NOMO-1 (cell line): ENCODE measurements around the gene ATG13.
"Not testable (repeated sequence)": the region's sequence is repeated elsewhere in the genome, so short reads cannot be mapped to it uniquely, and the experiment has no call there.

Experiments used
- DNase-seq, 2 experiments: peaks; one replicate each; lab custom pipeline; 2025; ENCODE audit not compliant: unreplicated experiment in 2 of 2; lab: John Stamatoyannopoulos, UW

Gene ATG13

GRCh38 chr11:46694072-46694471 lies 76.7 kb downstream of the ATG13 start:
- DNase-seq = no peak

DNA sequence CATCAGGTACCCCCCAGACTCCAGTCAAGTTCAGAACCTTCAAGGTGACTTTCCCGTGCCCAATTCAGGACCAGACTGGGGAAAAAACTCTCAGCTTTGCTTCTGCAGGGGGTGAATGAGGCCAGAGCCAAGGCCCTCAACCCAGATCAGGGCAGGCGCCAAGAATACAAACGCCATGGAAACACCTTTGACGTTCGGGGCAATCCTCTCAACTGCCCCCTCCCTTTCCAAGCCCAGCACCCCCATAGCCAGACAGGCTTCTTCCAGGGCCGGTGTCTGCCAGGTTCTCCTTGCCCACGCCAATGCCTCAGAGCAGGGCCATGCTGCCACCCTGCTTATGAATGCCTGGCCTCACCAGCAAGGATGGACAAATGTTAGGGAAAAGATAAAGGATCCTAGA lies 77.3 kb downstream of the ATG13 start:
- DNase-seq = no peak

DNA sequence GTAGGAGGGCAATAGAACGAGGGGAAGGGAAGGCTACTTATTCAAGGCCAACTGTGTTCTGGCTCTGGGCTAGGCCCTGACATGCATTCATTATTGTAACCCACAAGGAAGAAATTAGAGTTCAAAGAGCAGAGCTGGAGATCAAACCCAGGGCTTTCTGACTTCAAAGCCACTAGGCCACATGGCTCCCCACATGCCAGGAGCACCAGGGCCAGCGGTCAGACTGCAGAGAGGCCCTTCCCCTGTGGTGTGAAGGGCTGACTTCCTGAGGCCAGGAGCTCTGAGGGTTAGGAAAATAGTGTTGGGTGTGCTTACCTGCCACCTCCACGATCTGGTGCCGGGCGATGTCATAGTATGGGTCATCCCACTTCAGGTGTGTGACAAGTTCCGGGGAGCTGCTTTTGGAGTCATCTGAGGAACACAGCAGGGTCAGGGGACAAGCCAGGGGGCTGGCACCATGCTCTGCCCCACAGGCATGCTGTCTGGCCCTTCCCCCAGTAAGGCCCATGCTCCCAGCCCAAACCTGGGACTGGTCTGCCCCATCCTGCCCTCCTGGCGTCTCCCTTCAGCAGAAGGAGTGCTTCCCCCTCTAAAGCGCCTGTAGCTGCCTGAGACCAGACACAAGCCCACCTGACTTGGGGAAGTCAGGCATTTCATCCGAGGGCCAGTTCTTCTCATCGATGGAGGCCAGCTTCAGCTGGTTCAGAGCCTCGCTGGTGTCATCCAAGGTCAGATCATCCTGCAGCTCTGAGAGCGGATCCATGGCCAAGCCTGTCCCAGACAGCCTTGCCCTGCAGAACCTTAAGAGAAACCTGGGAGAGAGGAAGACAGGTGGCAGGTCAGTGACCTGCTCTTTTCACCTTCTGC lies 78.2 kb downstream of the ATG13 start:
- no peak for DNase-seq

DNA sequence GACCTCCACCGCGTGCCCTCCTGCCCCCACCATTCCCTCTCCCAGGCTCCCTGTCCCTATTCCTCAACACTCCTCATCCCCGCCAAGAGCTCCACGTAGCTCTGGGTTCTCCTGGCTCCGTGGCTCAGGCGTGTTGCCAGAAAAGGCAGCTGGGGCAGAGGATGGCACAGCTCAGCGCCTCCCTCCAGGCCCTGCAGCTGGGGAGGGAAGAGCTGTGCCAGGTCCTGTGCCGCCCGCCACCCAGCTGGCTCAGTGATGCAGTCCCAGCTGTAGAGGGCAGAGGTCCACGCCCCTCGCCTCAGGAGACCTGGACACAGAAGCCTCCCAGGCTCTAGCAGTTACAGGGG lies 78.8 kb downstream of the ATG13 start:
- DNase-seq = no peak

- DNase-seq = no peak
These were observed 80.0 kb downstream of the ATG13 start for GRCh38 chr11:46697303-46697702.

- DNase-seq = no peak
These were observed 80.4 kb downstream of the ATG13 start for GRCh38 chr11:46697723-46698122.

- DNase-seq = no peak
These were observed 81.2 kb downstream of the ATG13 start for GRCh38 chr11:46698597-46698996.

- DNase-seq = peak; percentile 99
These were observed 83.1 kb downstream of the ATG13 start, which contains the start of the genes ARHGAP1 and ZNF408 for GRCh38 chr11:46700241-46701077. Gene ARHGAP1, minus strand, starts transcription at chr11:46700619. Its CDS starts 4,512 bp downstream, at chr11:46696107. Gene ZNF408, plus strand, starts transcription at chr11:46701031. Its CDS starts 17 bp downstream, at chr11:46701048.

GRCh38 chr11:46701078-46701654 lies 83.8 kb downstream of the ATG13 start:
- no peak for DNase-seq

DNA sequence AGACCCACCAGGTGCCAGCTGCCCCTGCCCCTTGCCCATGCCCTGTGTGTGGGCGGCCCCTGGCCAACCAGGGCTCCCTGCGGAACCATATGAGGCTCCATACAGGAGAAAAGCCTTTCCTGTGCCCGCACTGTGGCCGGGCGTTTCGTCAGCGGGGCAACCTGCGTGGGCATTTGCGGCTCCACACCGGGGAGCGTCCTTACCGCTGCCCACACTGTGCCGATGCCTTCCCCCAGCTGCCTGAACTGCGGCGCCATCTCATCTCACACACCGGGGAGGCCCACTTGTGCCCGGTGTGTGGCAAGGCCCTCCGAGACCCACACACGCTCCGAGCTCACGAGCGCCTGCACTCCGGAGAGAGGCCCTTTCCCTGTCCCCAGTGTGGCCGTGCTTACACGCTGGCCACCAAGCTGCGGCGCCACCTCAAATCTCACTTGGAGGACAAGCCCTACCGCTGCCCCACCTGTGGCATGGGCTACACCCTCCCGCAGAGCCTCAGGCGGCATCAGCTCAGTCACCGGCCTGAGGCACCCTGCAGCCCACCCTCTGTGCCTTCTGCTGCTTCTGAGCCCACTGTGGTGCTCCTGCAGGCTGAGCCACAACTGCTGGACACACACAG lies 87.8 kb downstream of the ATG13 start:
- no peak for DNase-seq

DNA sequence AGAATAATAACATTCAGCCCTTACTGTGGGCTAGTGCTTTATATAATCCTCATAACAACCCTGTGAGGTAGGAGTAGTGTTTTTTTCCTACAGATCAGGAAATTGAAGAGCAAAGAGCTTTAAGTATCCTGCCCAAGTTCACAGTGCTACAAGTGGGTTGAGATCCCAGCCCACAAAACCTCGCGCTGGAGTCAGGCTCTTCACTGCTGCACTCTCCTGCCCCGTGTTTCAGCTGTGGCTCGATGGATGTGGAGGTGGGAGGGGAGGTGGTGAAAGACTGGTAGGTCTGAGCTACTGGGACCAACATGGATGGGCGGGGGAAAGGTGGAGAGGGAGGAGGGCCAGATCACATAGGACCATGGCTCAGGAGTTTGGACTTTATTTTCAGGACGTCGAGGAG lies 89.5 kb downstream of the ATG13 start:
- DNase-seq = no peak

DNA sequence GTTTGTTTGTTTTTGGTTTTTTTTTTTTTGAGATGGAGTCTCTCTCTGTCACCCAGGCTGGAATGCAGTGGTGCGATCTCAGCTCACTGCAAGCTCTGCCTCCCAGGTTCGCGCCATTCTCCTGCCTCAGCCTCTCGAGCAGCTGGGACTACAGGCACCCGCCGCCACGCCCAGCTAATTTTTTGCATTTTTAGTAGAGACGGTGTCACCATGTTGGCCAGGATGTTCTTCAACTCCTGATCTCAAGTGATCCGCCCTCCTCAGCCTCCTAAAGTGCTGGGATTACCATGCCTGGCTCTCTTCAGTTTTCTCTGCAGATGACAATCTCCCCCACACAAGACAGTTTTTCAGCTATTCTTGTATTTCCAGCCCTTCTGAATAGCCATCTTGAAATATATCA lies 92.0 kb downstream of the ATG13 start:
- not testable (repeated sequence) for DNase-seq

GRCh38 chr11:46710821-46711269 lies 93.5 kb downstream of the ATG13 start:
- no peak for DNase-seq

- DNase-seq = no peak
These were observed 94.0 kb downstream of the ATG13 start for GRCh38 chr11:46711303-46711702.

GRCh38 chr11:46712874-46713576 lies 95.7 kb downstream of the ATG13 start:
- no peak for DNase-seq

GRCh38 chr11:46717825-46718154 lies 100.4 kb downstream of the ATG13 start:
- DNase-seq = not testable (repeated sequence)

GRCh38 chr11:46718155-46719019 lies 101.0 kb downstream of the ATG13 start:
- DNase-seq = no peak

DNA sequence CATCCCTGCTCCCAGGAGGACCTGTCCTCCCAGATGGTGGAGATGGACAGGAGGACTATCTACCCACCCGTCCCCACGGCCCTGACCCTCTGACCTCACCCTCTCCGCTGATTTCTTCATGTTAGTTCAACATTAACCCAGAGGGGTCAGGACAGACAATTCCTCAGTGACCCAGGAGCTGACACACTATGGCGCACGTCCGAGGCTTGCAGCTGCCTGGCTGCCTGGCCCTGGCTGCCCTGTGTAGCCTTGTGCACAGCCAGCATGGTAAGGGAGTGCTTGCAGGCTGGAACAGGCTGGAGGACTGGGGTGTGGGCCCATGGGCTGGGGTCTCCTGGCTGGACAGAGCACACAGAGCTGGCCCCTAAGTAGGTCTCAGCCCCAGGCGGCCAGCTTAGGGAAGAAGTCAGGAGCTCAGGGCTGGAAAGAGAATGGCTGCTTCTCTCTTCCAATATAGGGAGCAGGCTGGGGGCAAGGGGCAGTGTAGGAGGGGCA lies 101.7 kb downstream of the ATG13 start, which contains the start of gene F2:
Gene F2, plus strand, starts transcription at position 166 of the 495 bp plus-strand sequence. Its CDS starts 23 bp downstream, at position 189.
- DNase-seq = no peak
